ENCODE results near the gene ZNF844.

DNA sequence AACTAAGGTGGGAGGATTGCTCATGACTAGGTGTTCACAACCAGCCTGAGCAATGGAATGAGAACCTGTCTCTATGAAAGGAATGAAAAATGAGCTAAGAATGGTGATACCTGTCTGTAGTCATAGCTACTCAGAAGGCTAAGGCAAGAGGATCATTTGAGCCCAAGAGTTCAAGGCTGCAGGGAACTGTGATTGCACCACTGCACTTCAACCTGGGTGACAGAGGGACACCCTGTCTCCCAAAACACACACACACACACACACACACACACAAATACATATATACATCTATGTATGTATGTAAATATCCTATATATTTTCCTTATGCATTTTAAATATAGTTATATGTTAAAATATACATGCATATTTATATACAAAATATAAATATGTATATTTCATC, 21.6 kb upstream of the ZNF844 start:
- TF ChIP-seq SIN3A (IDR thresholded peaks at IDR 0.05; ENCODE audit: borderline replicate concordance, insufficient read depth, low read length) (no peak), POLR2AphosphoS5 (IDR thresholded peaks at IDR 0.05; ENCODE audit: low read depth, low read length) (no peak)
- TF ChIP-seq, protein P1, sequence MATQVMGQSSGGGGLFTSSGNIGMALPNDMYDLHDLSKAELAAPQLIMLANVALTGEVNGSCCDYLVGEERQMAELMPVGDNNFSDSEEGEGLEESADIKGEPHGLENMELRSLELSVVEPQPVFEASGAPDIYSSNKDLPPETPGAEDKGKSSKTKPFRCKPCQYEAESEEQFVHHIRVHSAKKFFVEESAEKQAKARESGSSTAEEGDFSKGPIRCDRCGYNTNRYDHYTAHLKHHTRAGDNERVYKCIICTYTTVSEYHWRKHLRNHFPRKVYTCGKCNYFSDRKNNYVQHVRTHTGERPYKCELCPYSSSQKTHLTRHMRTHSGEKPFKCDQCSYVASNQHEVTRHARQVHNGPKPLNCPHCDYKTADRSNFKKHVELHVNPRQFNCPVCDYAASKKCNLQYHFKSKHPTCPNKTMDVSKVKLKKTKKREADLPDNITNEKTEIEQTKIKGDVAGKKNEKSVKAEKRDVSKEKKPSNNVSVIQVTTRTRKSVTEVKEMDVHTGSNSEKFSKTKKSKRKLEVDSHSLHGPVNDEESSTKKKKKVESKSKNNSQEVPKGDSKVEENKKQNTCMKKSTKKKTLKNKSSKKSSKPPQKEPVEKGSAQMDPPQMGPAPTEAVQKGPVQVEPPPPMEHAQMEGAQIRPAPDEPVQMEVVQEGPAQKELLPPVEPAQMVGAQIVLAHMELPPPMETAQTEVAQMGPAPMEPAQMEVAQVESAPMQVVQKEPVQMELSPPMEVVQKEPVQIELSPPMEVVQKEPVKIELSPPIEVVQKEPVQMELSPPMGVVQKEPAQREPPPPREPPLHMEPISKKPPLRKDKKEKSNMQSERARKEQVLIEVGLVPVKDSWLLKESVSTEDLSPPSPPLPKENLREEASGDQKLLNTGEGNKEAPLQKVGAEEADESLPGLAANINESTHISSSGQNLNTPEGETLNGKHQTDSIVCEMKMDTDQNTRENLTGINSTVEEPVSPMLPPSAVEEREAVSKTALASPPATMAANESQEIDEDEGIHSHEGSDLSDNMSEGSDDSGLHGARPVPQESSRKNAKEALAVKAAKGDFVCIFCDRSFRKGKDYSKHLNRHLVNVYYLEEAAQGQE (IDR thresholded peaks at IDR 0.05; ENCODE audit: insufficient read depth in 1 of 2, low read depth in 2 of 2, low read length in 2 of 2): no peak
